GM18517 (cell line): ENCODE data around the gene C15orf62.

Experiments used
- ATAC-seq: cut with Tn5 transposase; IDR thresholded peaks from one replicate; pipeline ENCODE4 v1.9.1; 2021; ENCODE audit warnings: mild to moderate bottlenecking, moderate library complexity; ENCODE audit not compliant: unreplicated experiment

The C15orf62 gene

GRCh38 chr15:40808861-40809450 lies 39.2 kb downstream of the C15orf62 start:
- no peak for ATAC-seq

GRCh38 chr15:40812721-40813425 lies 43.1 kb downstream of the C15orf62 start:
- ATAC-seq, result no peak

- no peak for ATAC-seq
Measured at GRCh38 chr15:40815042-40815698, 45.4 kb downstream of the C15orf62 start.

GRCh38 chr15:40819048-40819447 lies 49.3 kb downstream of the C15orf62 start:
- ATAC-seq, result no peak

- ATAC-seq, result no peak
Measured at GRCh38 chr15:40821195-40821594, 51.4 kb downstream of the C15orf62 start.
